SU-DHL-6 (cell line): ENCODE results near the gene ARHGEF17.

Experiments
- H2AFZ ChIP-seq: fragments of 200-600 bp; sonication (generic); 2 replicates; pipeline ENCODE4 v1.6.1; 2014; ENCODE audit warnings: low read depth, mild to moderate bottlenecking, moderate library complexity, mixed read lengths, antibody characterized with exemption, low read length; ENCODE audit not compliant: severe bottlenecking
- H3F3A ChIP-seq: fragments of 200-600 bp; shearing (Covaris generic); 2 replicates; pipeline ENCODE4 v1.6.0; 2016; ENCODE audit warnings: antibody characterized with exemption, mild to moderate bottlenecking; ENCODE audit not compliant: insufficient read depth
- H3K27ac ChIP-seq: fragments of 200-600 bp; sonication (generic); 2 replicates; pipeline ENCODE4 v1.5.1; 2016; ENCODE audit warnings: low read depth, mild to moderate bottlenecking, low read length, moderate library complexity, mixed read lengths
- H3K27me3 ChIP-seq: fragments of 200-600 bp; sonication (generic), shearing (Covaris generic); 2 replicates; pipeline ENCODE4 v1.6.0; 2014; ENCODE audit warnings: mild to moderate bottlenecking, low read length
- H3K36me3 ChIP-seq: fragments of 200-600 bp; sonication (generic); 2 replicates; pipeline ENCODE4 v1.6.1; 2014; ENCODE audit warnings: mild to moderate bottlenecking, low read length, mixed read lengths
- H3K4me2 ChIP-seq: fragments of 300-600, 200-600 bp; shearing (Covaris generic), sonication (generic); 2 replicates; pipeline ENCODE4 v1.6.0; 2014; ENCODE audit warnings: low read length, low read depth, mild to moderate bottlenecking; ENCODE audit not compliant: poor library complexity, severe bottlenecking
- H3K4me3 ChIP-seq: fragments of 200-600 bp; sonication (generic); 2 replicates; pipeline ENCODE4 v1.5.1; 2014; ENCODE audit warnings: antibody characterized with exemption, low read length, mild to moderate bottlenecking, mixed read lengths; ENCODE audit not compliant: insufficient read depth, poor library complexity, severe bottlenecking
- H3K79me2 ChIP-seq: fragments of 200-600 bp; sonication (generic); 2 replicates; pipeline ENCODE4 v1.6.1; 2014; ENCODE audit warnings: mild to moderate bottlenecking, low read length, moderate library complexity; ENCODE audit not compliant: insufficient read depth
- H3K9ac ChIP-seq: fragments of 200-600 bp; sonication (generic); 2 replicates; pipeline ENCODE4 v1.7.0; 2014; ENCODE audit warnings: mild to moderate bottlenecking, low read length
- H3K9me2 ChIP-seq: fragments of 200-600 bp; sonication (generic); replicated peaks from 2 replicates; pipeline ENCODE4 v1.6.1; 2014; ENCODE audit warnings: low read length; ENCODE audit not compliant: insufficient read depth
- H3K9me3 ChIP-seq: fragments of 200-600 bp; sonication (generic); 2 replicates; pipeline ENCODE4 v1.6.1; 2014; ENCODE audit warnings: low read length, mixed read lengths; ENCODE audit not compliant: insufficient read depth
- H4K20me1 ChIP-seq: fragments of 200-600 bp; sonication (generic); 2 replicates; pipeline ENCODE4 v1.6.1; 2014; ENCODE audit warnings: low read depth, mild to moderate bottlenecking, antibody characterized with exemption, low read length, moderate library complexity, mixed read lengths
- EZH2phosphoT487 ChIP-seq: fragments of 200-600 bp; sonication (generic), shearing (Covaris generic); conservative IDR thresholded peaks from 2 replicates; pipeline ENCODE4 v1.6.1; 2018; ENCODE audit warnings: mild to moderate bottlenecking, antibody characterized with exemption, low read length, moderate library complexity, mixed read lengths
- TF ChIP-seq, protein P1 (sequence below): fragments of 200-600 bp; sonication (generic); IDR thresholded peaks from one replicate; pipeline ENCODE4 v1.5.1; 2017; ENCODE audit warnings: antibody characterized with exemption, mild to moderate bottlenecking, low read length, moderate library complexity; ENCODE audit not compliant: insufficient read depth, poor library complexity, severe bottlenecking

Gene ARHGEF17

DNA sequence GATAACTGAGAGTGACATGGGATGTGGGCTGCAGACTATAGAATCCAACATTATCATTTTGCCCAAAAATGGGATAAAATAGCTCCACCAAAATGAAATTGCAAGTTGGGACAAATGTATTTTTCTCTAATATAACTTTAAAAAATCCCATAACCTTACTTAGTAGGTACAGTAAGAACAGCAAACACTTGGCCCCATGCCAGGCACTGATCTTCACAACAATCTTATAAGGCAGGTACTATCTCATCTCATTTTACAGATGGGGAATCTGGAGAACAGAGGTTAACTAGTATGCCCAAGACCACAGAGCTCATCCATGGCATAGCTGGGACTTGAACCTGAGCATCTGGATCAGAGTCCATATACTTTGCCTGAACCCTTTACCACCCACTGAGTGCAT, 13.5 kb upstream of the ARHGEF17 start:
- TF ChIP-seq, protein P1, sequence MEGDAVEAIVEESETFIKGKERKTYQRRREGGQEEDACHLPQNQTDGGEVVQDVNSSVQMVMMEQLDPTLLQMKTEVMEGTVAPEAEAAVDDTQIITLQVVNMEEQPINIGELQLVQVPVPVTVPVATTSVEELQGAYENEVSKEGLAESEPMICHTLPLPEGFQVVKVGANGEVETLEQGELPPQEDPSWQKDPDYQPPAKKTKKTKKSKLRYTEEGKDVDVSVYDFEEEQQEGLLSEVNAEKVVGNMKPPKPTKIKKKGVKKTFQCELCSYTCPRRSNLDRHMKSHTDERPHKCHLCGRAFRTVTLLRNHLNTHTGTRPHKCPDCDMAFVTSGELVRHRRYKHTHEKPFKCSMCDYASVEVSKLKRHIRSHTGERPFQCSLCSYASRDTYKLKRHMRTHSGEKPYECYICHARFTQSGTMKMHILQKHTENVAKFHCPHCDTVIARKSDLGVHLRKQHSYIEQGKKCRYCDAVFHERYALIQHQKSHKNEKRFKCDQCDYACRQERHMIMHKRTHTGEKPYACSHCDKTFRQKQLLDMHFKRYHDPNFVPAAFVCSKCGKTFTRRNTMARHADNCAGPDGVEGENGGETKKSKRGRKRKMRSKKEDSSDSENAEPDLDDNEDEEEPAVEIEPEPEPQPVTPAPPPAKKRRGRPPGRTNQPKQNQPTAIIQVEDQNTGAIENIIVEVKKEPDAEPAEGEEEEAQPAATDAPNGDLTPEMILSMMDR, result no peak
- TF ChIP-seq EZH2phosphoT487, result no peak
- no peak overlapping the region for H3K4me2 ChIP-seq
- H3K79me2 ChIP-seq, result no peaks in the 10 kb centered on the region
- no peak overlapping the region for H3K9ac ChIP-seq
- H4K20me1 ChIP-seq, result no peaks in the 10 kb centered on the region
- H3K9me3 ChIP-seq, result no peaks in the 10 kb centered on the region
- H3K4me3 ChIP-seq, result no peak overlapping the region
- no peaks in the 10 kb centered on the region for H3K27me3 ChIP-seq
- H3K36me3 ChIP-seq, result no peaks in the 10 kb centered on the region
- H3K9me2 ChIP-seq, result no peaks in the 10 kb centered on the region
- H3K27ac ChIP-seq, result no peak overlapping the region
- no peaks in the 10 kb centered on the region for H3F3A ChIP-seq
- no peak overlapping the region for H2AFZ ChIP-seq

GRCh38 chr11:73295241-73295995, 12.7 kb upstream of the ARHGEF17 start:
- Histone ChIP-seq H3K36me3 (no peaks in the 10 kb centered on the region), H3K4me2 (no peak overlapping the region)

GRCh38 chr11:73295996-73296318, 12.1 kb upstream of the ARHGEF17 start:
- no peaks in the 10 kb centered on the region for H4K20me1 ChIP-seq

More at GRCh38 chr11:73295241-73295995, 12.7 kb upstream of the ARHGEF17 start:
- Histone ChIP-seq H3K27ac (no peak overlapping the region), H3K9ac (no peak overlapping the region), H3K9me2 (no peaks in the 10 kb centered on the region), H3K79me2 (no peaks in the 10 kb centered on the region), H3K27me3 (no peaks in the 10 kb centered on the region), H3K4me3 (no peak overlapping the region), H4K20me1 (no peaks in the 10 kb centered on the region), H2AFZ (no peak overlapping the region), H3K9me3 (no peaks in the 10 kb centered on the region), H3F3A (no peaks in the 10 kb centered on the region)
- no peak for TF ChIP-seq EZH2phosphoT487
- TF ChIP-seq, protein P1, result peak; percentile 97

More at GRCh38 chr11:73295996-73296318, 12.1 kb upstream of the ARHGEF17 start:
- Histone ChIP-seq H3K79me2 (no peaks in the 10 kb centered on the region), H3F3A (no peaks in the 10 kb centered on the region), H2AFZ (no peak overlapping the region), H3K4me2 (no peak overlapping the region), H3K9me3 (no peaks in the 10 kb centered on the region), H3K9ac (no peak overlapping the region), H3K27me3 (no peaks in the 10 kb centered on the region), H3K27ac (no peak overlapping the region), H3K9me2 (no peaks in the 10 kb centered on the region), H3K4me3 (no peak overlapping the region), H3K36me3 (no peaks in the 10 kb centered on the region)
- TF ChIP-seq EZH2phosphoT487, result no peak
- TF ChIP-seq, protein P1, result no peak
